HepG2 (cell line): Measurements from ENCODE around the gene RICTOR.

Experiments used
- CSRNP2 ChIP-seq: sonication (generic); formaldehyde crosslinking; conservative IDR thresholded peaks from 2 replicates; pipeline ENCODE4 v1.8.0; 2022; ENCODE audit warnings: low read depth, missing genetic modification reagents
- CTCF ChIP-seq: sonication (generic); formaldehyde crosslinking; IDR thresholded peaks from 2 replicates; pipeline ENCODE4 v1.5.0; 2020; ENCODE audit warnings: mild to moderate bottlenecking, missing genetic modification reagents, moderate library complexity
- ETV5 ChIP-seq: IDR thresholded peaks from 2 replicates; pipeline ENCODE4 v1.6.1; 2018; ENCODE audit warnings: missing biosample characterization, missing genetic modification reagents, inconsistent platforms, borderline replicate concordance
- FOXP4 ChIP-seq: sonication (generic); formaldehyde crosslinking; IDR thresholded peaks from 2 replicates; pipeline ENCODE4 v1.4.0; 2020; ENCODE audit warnings: missing genetic modification reagents
- HDAC2 ChIP-seq: sonication (generic); formaldehyde crosslinking; IDR thresholded peaks from 2 replicates; pipeline ENCODE4 v1.4.0; 2020; ENCODE audit warnings: missing genetic modification reagents
- POLR2A ChIP-seq, 2 experiments: IDR thresholded peaks; 2 replicates each; pipeline ENCODE4 v1.6.1; 2011; ENCODE audit warnings: low read depth in 2 of 2, low read length in 2 of 2, mild to moderate bottlenecking in 1 of 2, moderate library complexity in 1 of 2; ENCODE audit not compliant: insufficient read depth in 1 of 2
- PRDM10 ChIP-seq: sonication (generic); formaldehyde crosslinking; IDR thresholded peaks from 2 replicates; pipeline ENCODE4 v1.4.0; 2020; ENCODE audit warnings: low read depth, missing genetic modification reagents
- TAF1 ChIP-seq: sonication (generic); formaldehyde crosslinking; IDR thresholded peaks from 2 replicates; pipeline ENCODE4 v1.4.0; 2020; ENCODE audit warnings: missing genetic modification reagents
- ZNF207 ChIP-seq: fragments of 450-650 bp; IDR thresholded peaks from 2 replicates; pipeline ENCODE4 v1.6.1; 2016; ENCODE audit warnings: antibody characterized with exemption, borderline replicate concordance
- ZNF407 ChIP-seq: sonication (generic); formaldehyde crosslinking; IDR thresholded peaks from one replicate; pipeline ENCODE4 v1.5.1; 2020; ENCODE audit warnings: mild to moderate bottlenecking, missing genetic modification reagents; ENCODE audit errors: not compliant biosample characterization
- ZNF567 ChIP-seq: sonication (generic); formaldehyde crosslinking; IDR thresholded peaks from 2 replicates; pipeline ENCODE4 v1.8.1; 2023; ENCODE audit warnings: mild to moderate bottlenecking, missing genetic modification reagents, borderline replicate concordance
- ZNF615 ChIP-seq: sonication (generic); formaldehyde crosslinking; IDR thresholded peaks from 2 replicates; pipeline ENCODE4 v1.5.0; 2020; ENCODE audit warnings: mild to moderate bottlenecking, missing genetic modification reagents, borderline replicate concordance

- no peak for TF ChIP-seq ZNF207
- TF ChIP-seq ZNF407 (CRISPR knock-in tag): no peak
- TF ChIP-seq CTCF (CRISPR knock-in tag): no peak
- TF ChIP-seq ETV5: no peak
- no peak for TF ChIP-seq HDAC2
- TF ChIP-seq ZNF615: no peak
- TF ChIP-seq PRDM10: no peak
- TF ChIP-seq TAF1: no peak
- TF ChIP-seq POLR2A (IDR thresholded peaks at IDR 0.05; ENCODE audit: insufficient read depth in 1 of 2, low read depth in 2 of 2, low read length in 2 of 2): no peak
- no peak for TF ChIP-seq FOXP4 (CRISPR knock-in tag)
- TF ChIP-seq CSRNP2 (CRISPR knock-in tag): no peak
- no peak for TF ChIP-seq ZNF567 (CRISPR knock-in tag)
These were observed 15.8 kb downstream of the RICTOR start for GRCh38 chr5:39058178-39058921.
